NCI-H2081 treated with DMSO at 0.1 percent for 48 hours (cell line): ENCODE results near the gene C16orf95.
"Not testable (repeated sequence)": the region's sequence is repeated elsewhere in the genome, so short reads cannot be mapped to it uniquely, and the experiment has no call there.

ENCODE experiments used
- DNase-seq: peaks from one replicate; lab custom pipeline; 2025; lab: John Stamatoyannopoulos, UW

The C16orf95 gene

GRCh38 chr16:87316923-87317749 is at the start of gene C16orf95:
Gene C16orf95 (minus strand): TSS chr16:87317392. CDS start chr16:87317242, 150 bp downstream.
- peak; percentile 13 for DNase-seq

- no peak for DNase-seq
These were observed 49.7 kb upstream of the C16orf95 start for GRCh38 chr16:87366930-87367329.

- no peak for DNase-seq
These were observed 49.1 kb upstream of the C16orf95 start for GRCh38 chr16:87366288-87366687.

- no peak for DNase-seq
These were observed 48.0 kb upstream of the C16orf95 start for GRCh38 chr16:87365021-87365713.

- no peak for DNase-seq
These were observed 46.7 kb upstream of the C16orf95 start for GRCh38 chr16:87363771-87364455.

- DNase-seq, result not testable (repeated sequence)
These were observed 45.8 kb upstream of the C16orf95 start for GRCh38 chr16:87362828-87363559.

GRCh38 chr16:87361916-87362619 is 44.9 kb upstream of the C16orf95 start:
- DNase-seq, result no peak

GRCh38 chr16:87360862-87361610 is 43.8 kb upstream of the C16orf95 start:
- no peak for DNase-seq

- DNase-seq, result no peak
These were observed 41.9 kb upstream of the C16orf95 start for GRCh38 chr16:87359121-87359520.

- no peak for DNase-seq
These were observed 41.5 kb upstream of the C16orf95 start for GRCh38 chr16:87358696-87359095.

- DNase-seq, result no peak
These were observed 41.1 kb upstream of the C16orf95 start for GRCh38 chr16:87358250-87358649.

- no peak for DNase-seq
These were observed 39.3 kb upstream of the C16orf95 start for GRCh38 chr16:87356491-87356853.

- no peak for DNase-seq
These were observed 36.4 kb upstream of the C16orf95 start for GRCh38 chr16:87353613-87354012.

- DNase-seq, result no peak
These were observed 35.6 kb upstream of the C16orf95 start for GRCh38 chr16:87352818-87353217.

GRCh38 chr16:87351320-87351698 is 34.1 kb upstream of the C16orf95 start:
- DNase-seq, result no peak

GRCh38 chr16:87350681-87351319 is 33.6 kb upstream of the C16orf95 start:
- no peak for DNase-seq

- no peak for DNase-seq
These were observed 32.8 kb upstream of the C16orf95 start for GRCh38 chr16:87350031-87350430.

- no peak for DNase-seq
These were observed 31.5 kb upstream of the C16orf95 start for GRCh38 chr16:87348616-87349157.

GRCh38 chr16:87347932-87348615 is 30.9 kb upstream of the C16orf95 start:
- no peak for DNase-seq
